NCI-H2107 treated with DMSO at 0.1 percent for 48 hours (cell line): ENCODE measurements around the gene FAM83F.
A peak's percentile ranks its signal among the peaks of the same experiment; 100 is the strongest.
"Not testable (repeated sequence)": the region's sequence is repeated elsewhere in the genome, so short reads cannot be mapped to it uniquely, and the experiment has no call there.

Experiments used
- DNase-seq: peaks from one replicate; lab custom pipeline; 2025; ENCODE audit not compliant: unreplicated experiment; lab: John Stamatoyannopoulos, UW

FAM83F gene

GRCh38 chr22:39992894-39993293, 1.9 kb upstream of the FAM83F start:
- DNase-seq, result not testable (repeated sequence)

GRCh38 chr22:39994041-39994565, 651 bp upstream of the FAM83F start:
- DNase-seq, result no peak

GRCh38 chr22:39995393-39996252, 869 bp downstream of the FAM83F start:
- DNase-seq, result no peak

- DNase-seq, result no peak
These were observed 2.0 kb downstream of the FAM83F start for GRCh38 chr22:39996732-39997131.

- no peak for DNase-seq
These were observed 2.7 kb downstream of the FAM83F start for GRCh38 chr22:39997421-39997820.

GRCh38 chr22:39997939-39998726, 3.4 kb downstream of the FAM83F start:
- peak; percentile 72 for DNase-seq

- no peak for DNase-seq
These were observed 4.5 kb downstream of the FAM83F start for GRCh38 chr22:39999144-39999757.

GRCh38 chr22:40000171-40000570, 5.4 kb downstream of the FAM83F start:
- DNase-seq, result no peak

- DNase-seq, result no peak
These were observed 6.4 kb downstream of the FAM83F start for GRCh38 chr22:40001106-40001505.

GRCh38 chr22:40001800-40002577, 7.2 kb downstream of the FAM83F start:
- DNase-seq, result no peak

- no peak for DNase-seq
These were observed 8.4 kb downstream of the FAM83F start for GRCh38 chr22:40002935-40003715.

GRCh38 chr22:40004836-40005235, 10.1 kb downstream of the FAM83F start:
- DNase-seq, result no peak

GRCh38 chr22:40006641-40007040, 11.9 kb downstream of the FAM83F start:
- no peak for DNase-seq

- no peak for DNase-seq
These were observed 13.3 kb downstream of the FAM83F start for GRCh38 chr22:40007853-40008710.

GRCh38 chr22:40008726-40009291, 14.1 kb downstream of the FAM83F start:
- no peak for DNase-seq

- DNase-seq, result no peak
These were observed 14.6 kb downstream of the FAM83F start for GRCh38 chr22:40009292-40009774.

GRCh38 chr22:40009951-40010671, 15.4 kb downstream of the FAM83F start:
- peak; percentile 65 for DNase-seq

- no peak for DNase-seq
These were observed 16.0 kb downstream of the FAM83F start for GRCh38 chr22:40010746-40011145.
